Measurements from ENCODE around the gene NPAP1. TPM values are rescaled to one million over a fixed set of nuclear protein-coding genes. Genes with fewer than 3 reads are reported as not detected.
"Not testable (repeated sequence)": the region's sequence is repeated elsewhere in the genome, so short reads cannot be mapped to it uniquely, and the experiment has no call there.

The NPAP1 gene
- total RNA-seq, 1 experiment from 2014 or later, result not detected

- no peak overlapping the region for H3K9ac ChIP-seq (ENCODE audit: low read length)
- H3K9me2 ChIP-seq (replicated peaks; ENCODE audit: low read length), result no peaks in the 10 kb centered on the region
- H3K36me3 ChIP-seq (ENCODE audit: low read depth, low read length), result no peaks in the 10 kb centered on the region
- POLR2A ChIA-PET (ENCODE audit: unreplicated experiment), result interaction anchor here (0.6 kb wide), 1 partner anchor 1544 kb away, joined by 3 read pairs; no protein-coding TSS in a partner anchor
- H3K4me3 ChIP-seq (ENCODE audit: low read length), result no peak overlapping the region
- CTCF ChIA-PET, result no interaction called here
- H3K9me3 ChIP-seq (ENCODE audit: low read length), result 0 out of 2 replicates have a peak, but pooled peaks cover 9% of the 10 kb centered on the region
- H3K4me1 ChIP-seq (ENCODE audit: insufficient read depth, low read length), result no peaks in the 10 kb centered on the region
- ATAC-seq (no peak), DNase-seq (no peak)
- no peak for TF ChIP-seq EZH2 (IDR thresholded peaks at IDR 0.05; ENCODE audit: low read length, unreplicated experiment)
- no peak for TF ChIP-seq CTCF (conservative IDR thresholded peaks at IDR 0.05; ENCODE audit: low read depth, low read length)
- TF ChIP-seq EZH2phosphoT487 (IDR thresholded peaks at IDR 0.05; ENCODE audit: borderline replicate concordance, low read length), result no peak
- H3K27ac ChIP-seq (ENCODE audit: low read length), result no peak overlapping the region
- no peaks in the 10 kb centered on the region for H3K27me3 ChIP-seq (ENCODE audit: low read length)
- H3F3A ChIP-seq (ENCODE audit: low read length, unreplicated experiment), result no peaks in the 10 kb centered on the region
- H4K20me1 ChIP-seq (ENCODE audit: low read length), result no peaks in the 10 kb centered on the region
- no TSS peak for BruUV-seq (replicated peaks)
- H2AFZ ChIP-seq (ENCODE audit: low read length), result no peak overlapping the region
- intact Hi-C loops (cut with micrococcal nuclease), result no loop called here
- no peak overlapping the region for H3K4me2 ChIP-seq (ENCODE audit: low read length)
- no peaks in the 10 kb centered on the region for H3K79me2 ChIP-seq (ENCODE audit: low read length)
These were observed 42.5 kb upstream of the NPAP1 start for GRCh38 chr15:24633082-24633481.

GRCh38 chr15:24639412-24639811 lies 36.2 kb upstream of the NPAP1 start:
- H3K9ac ChIP-seq (ENCODE audit: low read length); intact Hi-C loops (cut with micrococcal nuclease); H3K4me1 ChIP-seq (ENCODE audit: insufficient read depth, low read length); H3K9me2 ChIP-seq (replicated peaks; ENCODE audit: low read length); H3K79me2 ChIP-seq (ENCODE audit: low read length); H3K4me3 ChIP-seq (ENCODE audit: low read length); ATAC-seq; BruUV-seq (replicated peaks); H2AFZ ChIP-seq (ENCODE audit: low read length); POLR2A ChIA-PET (ENCODE audit: unreplicated experiment); H3K4me2 ChIP-seq (ENCODE audit: low read length); H3K36me3 ChIP-seq (ENCODE audit: low read depth, low read length); DNase-seq; H3K27me3 ChIP-seq (ENCODE audit: low read length); CTCF ChIA-PET; H4K20me1 ChIP-seq (ENCODE audit: low read length); H3K27ac ChIP-seq (ENCODE audit: low read length); H3F3A ChIP-seq (ENCODE audit: low read length, unreplicated experiment): not testable (repeated sequence)
- peaks cover 16% of the 10 kb centered on the region for H3K9me3 ChIP-seq (ENCODE audit: low read length)

GRCh38 chr15:24645627-24646026 lies 29.9 kb upstream of the NPAP1 start:
- no peak overlapping the region for H3K4me3 ChIP-seq (ENCODE audit: low read length)
- POLR2A ChIA-PET (ENCODE audit: unreplicated experiment), result no interaction called here
- peaks cover 17% of the 10 kb centered on the region; the same call in 1 of the 2 replicates for H3K9me3 ChIP-seq (ENCODE audit: low read length)
- H2AFZ ChIP-seq (ENCODE audit: low read length), result no peak overlapping the region
- H4K20me1 ChIP-seq (ENCODE audit: low read length), result no peaks in the 10 kb centered on the region
- TF ChIP-seq CTCF (conservative IDR thresholded peaks at IDR 0.05; ENCODE audit: low read depth, low read length) (no peak), EZH2phosphoT487 (IDR thresholded peaks at IDR 0.05; ENCODE audit: borderline replicate concordance, low read length) (no peak), EZH2 (IDR thresholded peaks at IDR 0.05; ENCODE audit: low read length, unreplicated experiment) (no peak)
- no peak overlapping the region for H3K9ac ChIP-seq (ENCODE audit: low read length)
- CTCF ChIA-PET, result no interaction called here
- H3K27me3 ChIP-seq (ENCODE audit: low read length), result no peaks in the 10 kb centered on the region
- BruUV-seq (replicated peaks), result no TSS peak
- no peaks in the 10 kb centered on the region for H3K9me2 ChIP-seq (replicated peaks; ENCODE audit: low read length)
- ATAC-seq (no peak), DNase-seq (no peak)
- H3K36me3 ChIP-seq (ENCODE audit: low read depth, low read length), result no peaks in the 10 kb centered on the region
- H3F3A ChIP-seq (ENCODE audit: low read length, unreplicated experiment), result no peaks in the 10 kb centered on the region
- H3K4me2 ChIP-seq (ENCODE audit: low read length), result no peak overlapping the region
- H3K79me2 ChIP-seq (ENCODE audit: low read length), result no peaks in the 10 kb centered on the region
- intact Hi-C loops (cut with micrococcal nuclease), result no loop called here
- H3K27ac ChIP-seq (ENCODE audit: low read length), result no peak overlapping the region
- no peaks in the 10 kb centered on the region for H3K4me1 ChIP-seq (ENCODE audit: insufficient read depth, low read length)
